H1 (cell line): ENCODE results near the gene ZNF536. TPM values are rescaled to one million over a fixed set of nuclear protein-coding genes. Genes with fewer than 3 reads are reported as not detected.
A peak's percentile ranks its signal among the peaks of the same experiment; 100 is the strongest.

Experiments used
- CTCF ChIA-PET: fragments of 300-600 bp; sonication (Branson Sonifier 250); formaldehyde crosslinking; loops from one replicate; lab custom pipeline; 2021; ENCODE audit not compliant: partially characterized antibody; lab: Charles Lee
- POLR2A ChIA-PET: fragments of 300-600 bp; sonication (Branson Sonifier 250); formaldehyde crosslinking; loops from one replicate; lab custom pipeline; 2021; ENCODE audit warnings: inconsistent platforms; ENCODE audit not compliant: partially characterized antibody; lab: Charles Lee
- DNase-seq, 2 experiments: peaks; one replicate each; pipeline versions ENCODE4 v3.0.0 to v3.0.0-alpha.2; 2010 to 2022; ENCODE audit warnings: low spot score in 2 of 2, low read depth in 1 of 2, mixed read lengths in 1 of 2
- FAIRE-seq: peaks from 2 replicates; lab custom pipeline; 2011; peaks lifted over from hg19 to GRCh38; lab: Jason Lieb, UNC
- H2AFZ ChIP-seq: 2 replicates; pipeline ENCODE4 v1.8.1; 2012; ENCODE audit warnings: low read length, inconsistent platforms
- H2AK5ac ChIP-seq: 2 replicates; pipeline ENCODE4 v1.6.1; 2013; ENCODE audit warnings: low read depth, low read length
- H2BK120ac ChIP-seq: replicated peaks from 2 replicates; pipeline ENCODE3; 2013; ENCODE audit warnings: low read depth, low read length, inconsistent platforms
- H2BK12ac ChIP-seq: 2 replicates; pipeline ENCODE4 v1.6.1; 2013; ENCODE audit warnings: low read depth, low read length
- H2BK15ac ChIP-seq: 2 replicates; pipeline ENCODE4 v1.6.1; 2013; ENCODE audit warnings: low read length
- H2BK20ac ChIP-seq: 2 replicates; pipeline ENCODE4 v1.6.1; 2013; ENCODE audit warnings: low read length
- H2BK5ac ChIP-seq: 2 replicates; pipeline ENCODE4 v1.6.1; 2013; ENCODE audit warnings: low read depth, low read length
- H3K14ac ChIP-seq: 2 replicates; pipeline ENCODE4 v1.6.1; 2013; ENCODE audit warnings: inconsistent platforms; ENCODE audit not compliant: insufficient read length
- H3K18ac ChIP-seq: 2 replicates; pipeline ENCODE4 v1.6.1; 2013; ENCODE audit warnings: low read length; ENCODE audit errors: extremely low read depth
- H3K23ac ChIP-seq: 2 replicates; pipeline ENCODE4 v1.6.1; 2013; ENCODE audit warnings: inconsistent platforms; ENCODE audit not compliant: insufficient read length
- H3K23me2 ChIP-seq: 2 replicates; pipeline ENCODE4 v1.6.1; 2013; ENCODE audit warnings: low read depth, low read length
- H3K27ac ChIP-seq: 2 replicates; pipeline ENCODE4 v1.6.1; 2011; ENCODE audit warnings: low read depth, low read length, inconsistent platforms
- H3K27me3 ChIP-seq, 4 experiments: replicated peaks in 1 of 4; 1 replicate in 1 of 4; 2 replicates in 3 of 4; pipeline versions ENCODE4 v1.6.1 to v1.8.1; 2011 to 2013; ENCODE audit warnings: low read length in 3 of 4, mild to moderate bottlenecking in 3 of 4, inconsistent platforms in 2 of 4, mixed read lengths in 2 of 4, moderate library complexity in 1 of 4; ENCODE audit not compliant: control insufficient read depth in 3 of 4, insufficient read depth in 3 of 4; ENCODE audit errors: extremely low read depth in 1 of 4
- H3K36me3 ChIP-seq, 4 experiments: 2 replicates each; pipeline versions ENCODE4 v1.6.1 to v1.8.1; 2011 to 2013; ENCODE audit warnings: mild to moderate bottlenecking in 4 of 4, low read length in 3 of 4, moderate library complexity in 2 of 4, control low read depth in 1 of 4, inconsistent platforms in 1 of 4; ENCODE audit not compliant: insufficient read depth in 4 of 4, control insufficient read depth in 2 of 4
- H3K4ac ChIP-seq: replicated peaks from 2 replicates; pipeline ENCODE3; 2013; ENCODE audit warnings: low read length, low read depth, mixed read lengths, inconsistent platforms; ENCODE audit not compliant: insufficient read length
- H3K4me1 ChIP-seq, 4 experiments: replicated peaks in 1 of 4; 1 replicate in 1 of 4; 2 replicates in 3 of 4; pipeline versions ENCODE4 v1.6.1 to v1.8.1; 2011 to 2013; ENCODE audit warnings: low read length in 3 of 4, inconsistent platforms in 2 of 4, mixed read lengths in 1 of 4; ENCODE audit not compliant: insufficient read depth in 4 of 4, control insufficient read depth in 3 of 4
- H3K4me2 ChIP-seq, 2 experiments: 2 replicates each; pipeline versions ENCODE4 v1.6.1 to v1.8.1; 2011 to 2013; ENCODE audit warnings: low read depth in 2 of 2, low read length in 2 of 2, control low read depth in 1 of 2, inconsistent platforms in 1 of 2, mild to moderate bottlenecking in 1 of 2; ENCODE audit not compliant: insufficient read depth in 1 of 2
- H3K4me3 ChIP-seq, 4 experiments: fragments of 200-600, 300-600 bp in 1 of 4; sonication (generic), shearing (Covaris generic), sonication (Bioruptor Twin) in 1 of 4; 2 replicates each; pipeline versions ENCODE4 v1.5.1 to v1.8.1; 2011 to 2016; ENCODE audit warnings: low read length in 4 of 4, low read depth in 3 of 4, control low read depth in 2 of 4, inconsistent platforms in 2 of 4, mild to moderate bottlenecking in 2 of 4, mixed read lengths in 1 of 4, moderate library complexity in 1 of 4; ENCODE audit not compliant: insufficient read depth in 2 of 4; ENCODE audit errors: extremely low read depth in 1 of 4
- H3K56ac ChIP-seq: replicated peaks from 2 replicates; pipeline ENCODE3; 2013; ENCODE audit warnings: low read depth, mild to moderate bottlenecking, mixed read lengths, low read length, inconsistent platforms; ENCODE audit not compliant: insufficient read length
- H3K79me1 ChIP-seq: 2 replicates; pipeline ENCODE4 v1.6.1; 2013; ENCODE audit warnings: low read depth, low read length, control low read depth
- H3K79me2 ChIP-seq, 2 experiments: 2 replicates each; pipeline versions ENCODE4 v1.6.1 to v1.8.1; 2012 to 2013; ENCODE audit warnings: low read length in 2 of 2, mild to moderate bottlenecking in 2 of 2, inconsistent platforms in 1 of 2; ENCODE audit not compliant: insufficient read depth in 2 of 2, control insufficient read depth in 1 of 2
- H3K9ac ChIP-seq, 4 experiments: replicated peaks in 1 of 4; 1 replicate in 1 of 4; 2 replicates in 3 of 4; pipeline versions ENCODE4 v1.6.1 to v1.8.1; 2011 to 2013; ENCODE audit warnings: low read depth in 3 of 4, low read length in 3 of 4, control low read depth in 2 of 4, mild to moderate bottlenecking in 2 of 4, moderate library complexity in 2 of 4, inconsistent platforms in 1 of 4; ENCODE audit errors: extremely low read depth in 1 of 4
- H3K9me3 ChIP-seq, 2 experiments: 2 replicates each; pipeline versions ENCODE4 v1.6.1 to v1.8.1; 2012 to 2013; ENCODE audit warnings: mild to moderate bottlenecking in 2 of 2, moderate library complexity in 2 of 2, control low read depth in 1 of 2, inconsistent platforms in 1 of 2, low read depth in 1 of 2, low read length in 1 of 2, mixed read lengths in 1 of 2; ENCODE audit not compliant: insufficient read depth in 2 of 2
- H4K20me1 ChIP-seq, 2 experiments: replicated peaks in 1 of 2; 2 replicates each; pipeline versions ENCODE3 to v1.8.1; 2011 to 2013; ENCODE audit warnings: inconsistent platforms in 2 of 2, low read length in 2 of 2, mild to moderate bottlenecking in 1 of 2; ENCODE audit not compliant: insufficient read depth in 2 of 2, control insufficient read depth in 1 of 2
- H4K5ac ChIP-seq: 2 replicates; pipeline ENCODE4 v1.6.1; 2013; ENCODE audit warnings: low read length, low read depth, mixed read lengths, inconsistent platforms; ENCODE audit not compliant: insufficient read length
- H4K8ac ChIP-seq: 2 replicates; pipeline ENCODE4 v1.8.0; 2013; ENCODE audit warnings: mild to moderate bottlenecking, moderate library complexity, low read length, inconsistent platforms; ENCODE audit not compliant: insufficient read depth; ENCODE audit errors: extremely low read depth
- H4K91ac ChIP-seq: replicated peaks from 2 replicates; pipeline ENCODE3; 2013; ENCODE audit warnings: low read length, mixed read lengths, inconsistent platforms; ENCODE audit not compliant: insufficient read length
- SUZ12 ChIP-seq: fragments of 200-600 bp; sonication (generic); IDR thresholded peaks from 2 replicates; pipeline ENCODE4 v1.6.1; 2012; ENCODE audit warnings: mild to moderate bottlenecking, inconsistent platforms, low read length, moderate library complexity, mixed read lengths
- WGBS, 2 experiments: shearing (Covaris generic) in 1 of 2; methylation state at CpG; one replicate each; pipeline versions ENCODE4 v1.1.6 to v1.1.7; 2013 to 2015; ENCODE audit warnings: low lambda C conversion rate in 2 of 2, mixed read lengths in 2 of 2, inconsistent platforms in 1 of 2, low coverage in 1 of 2, missing lambda C conversion rate in 1 of 2; ENCODE audit not compliant: insufficient replicate concordance in 2 of 2, insufficient coverage in 1 of 2, insufficient read length in 1 of 2; ENCODE audit errors: extremely low coverage in 1 of 2, missing lambda C conversion rate in 1 of 2; 5-methylcytosine and 5-hydroxymethylcytosine counted together
- polyA plus RNA-seq, 7 experiments: library from polyadenylated mRNA; depleted of rRNA in 3 of 7; stranded (reverse) in 5 of 7; unstranded in 2 of 7; fragments of >200 nt in 5 of 7; fragments of 200-250 nt in 2 of 7; gene quantifications; 1 replicate in 5 of 7; 2 replicates in 1 of 7; 4 replicates in 1 of 7; pipeline versions ENCODE4 v1.2.1 to v1.2.3, GENCODE V29; 2011 to 2013; ENCODE audit warnings: missing spikeins in 2 of 7, mixed read lengths in 2 of 7
- total RNA-seq: library from RNA; stranded (reverse); fragmentation: NEBNext Ultra II Directional; extraction: Animal tissue kit (Norgen Biotek cat#: 25700); gene quantifications from 2 replicates; pipeline ENCODE4 v1.2.1, GENCODE V29; 2021

Gene ZNF536
- total and polyA plus RNA-seq, 2 of the 8 experiments (the other 6 are each of a cell fraction or from before 2014, with no cell fraction given), result 0.09 to 0.11 TPM

GRCh38 chr19:30593356-30593755, 221.2 kb downstream of the ZNF536 start:
- DNase-seq (peak in 1 of 2 experiments; percentile 31), FAIRE-seq (no peak)
- Histone ChIP-seq H4K5ac (no peak overlapping the region), H2AFZ (no peak overlapping the region), H2BK15ac (no peak overlapping the region), H3K4me3 (no peak overlapping the region), H3K56ac (no peak overlapping the region), H3K4me2 (no peak overlapping the region), H2BK12ac (no peak overlapping the region), H3K14ac (no peak overlapping the region), H3K9me3 (no peaks in the 10 kb centered on the region), H3K79me1 (no peaks in the 10 kb centered on the region), H4K20me1 (no peaks in the 10 kb centered on the region), H4K8ac (no peak overlapping the region), H2BK5ac (no peak overlapping the region), H3K23me2 (no peaks in the 10 kb centered on the region), H2AK5ac (no peak overlapping the region), H3K4ac (no peak overlapping the region), H3K36me3 (no peaks in the 10 kb centered on the region), H3K23ac (no peak overlapping the region), H3K79me2 (no peaks in the 10 kb centered on the region), H2BK20ac (no peak overlapping the region), H2BK120ac (no peak overlapping the region), H3K27ac (no peak overlapping the region), H3K9ac (no peak overlapping the region), H3K27me3 (peaks cover 0 to 2% (median 0%) of the 10 kb centered on the region in 4 experiments; a peak in 1 of 7 replicates), H3K4me1 (peaks cover 0 to 24% (median 8%) of the 10 kb centered on the region in 4 experiments; a peak in 5 of 7 replicates), H4K91ac (no peak overlapping the region), H3K18ac (no peak overlapping the region)
- 100% methylated on average over 3 of the region's 5 CpGs; no CpG with 5 or more reads in 1 of the 2 experiments for WGBS, 2 experiments
- no peak for TF ChIP-seq SUZ12
- ChIA-PET CTCF (interaction anchor here (0.9 to 2.4 kb wide), 2 partner anchors 37 to 340 kb away, joined by 3 to 7 read pairs; no protein-coding TSS in a partner anchor), POLR2A (no interaction called here)
